AG09309 (cell line): ENCODE results near the gene PC.

Experiments
- DNase-seq: peaks from one replicate; pipeline ENCODE4 v3.0.0-alpha.2; 2010; ENCODE audit warnings: low read depth
- H3K4me3 ChIP-seq: 2 replicates; pipeline ENCODE4 v1.5.1; 2011; ENCODE audit warnings: mild to moderate bottlenecking, low read depth, low read length, moderate library complexity; ENCODE audit not compliant: control insufficient read depth
- CTCF ChIP-seq: IDR thresholded peaks from 2 replicates; pipeline ENCODE4 v1.5.1; 2011; ENCODE audit warnings: mild to moderate bottlenecking, low read depth, low read length, inconsistent platforms; ENCODE audit not compliant: insufficient read depth, control insufficient read depth; ENCODE audit errors: missing control alignments

The PC gene

DNA sequence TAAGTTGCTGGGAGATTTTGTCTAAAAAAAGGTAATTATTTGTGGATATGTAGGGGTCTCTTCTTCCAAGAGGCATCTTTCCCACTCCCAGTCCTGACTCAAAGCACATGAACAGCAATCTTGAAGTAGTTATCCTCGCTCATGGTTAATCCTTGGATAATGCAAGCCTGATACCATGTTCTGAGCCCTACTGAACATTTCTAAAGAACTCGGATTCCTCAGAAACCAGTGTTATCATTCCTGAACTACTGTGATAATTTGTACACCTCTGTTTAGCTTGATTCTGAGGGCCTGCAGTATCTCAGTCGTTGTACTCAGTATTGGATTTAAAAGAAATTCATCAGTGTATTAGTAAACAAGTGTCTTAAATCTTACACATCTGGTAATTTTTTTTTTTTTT lies 137.3 kb downstream of the PC start:
- DNase-seq = no peak
- TF ChIP-seq CTCF = no peak
- H3K4me3 ChIP-seq = no peak overlapping the region

DNA sequence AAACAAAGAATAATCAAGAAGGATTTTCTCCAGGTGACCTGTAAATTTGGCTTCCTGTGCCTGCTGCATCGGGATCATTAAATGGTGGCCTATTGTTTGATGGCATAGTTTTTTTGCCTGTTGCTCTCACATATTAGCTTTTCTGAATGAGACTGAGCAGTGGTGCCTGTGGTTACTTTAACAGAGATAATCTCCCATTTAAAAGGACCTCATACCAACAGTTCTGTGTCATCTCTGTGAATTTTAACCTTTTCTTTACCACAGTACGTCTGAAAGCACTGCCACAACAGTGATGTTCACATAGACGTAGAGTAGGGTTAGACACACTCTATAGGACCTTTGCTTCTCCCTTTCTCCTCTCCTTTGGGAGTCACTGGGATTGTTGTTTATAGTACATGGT lies 137.8 kb downstream of the PC start:
- DNase-seq = no peak
- no peak for TF ChIP-seq CTCF
- no peak overlapping the region for H3K4me3 ChIP-seq

GRCh38 chr11:66818231-66818955 lies 139.8 kb downstream of the PC start:
- H3K4me3 ChIP-seq = no peak overlapping the region
- no peak for DNase-seq
- no peak for TF ChIP-seq CTCF

GRCh38 chr11:66815646-66816045 lies 142.5 kb downstream of the PC start:
- no peak for TF ChIP-seq CTCF
- no peak for DNase-seq
- no peak overlapping the region for H3K4me3 ChIP-seq

DNA sequence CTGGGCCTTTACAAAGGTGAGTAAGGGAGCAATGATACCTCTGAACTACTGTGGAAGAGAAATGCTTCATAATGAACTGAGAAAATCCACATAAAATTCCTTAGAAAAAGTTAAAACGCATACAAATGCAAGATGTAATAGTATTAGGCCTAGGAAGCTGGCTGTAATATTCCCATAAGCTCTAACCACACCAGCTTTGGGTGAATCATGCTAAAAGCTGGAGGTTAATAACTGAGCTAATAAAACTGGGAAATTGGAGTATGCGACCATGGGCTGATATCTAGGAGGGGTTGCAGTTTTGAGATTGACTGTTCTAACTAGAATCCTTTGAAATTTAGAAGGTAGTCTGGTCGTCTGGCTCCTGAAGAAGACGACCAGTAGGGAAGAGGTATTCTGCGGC lies 143.5 kb downstream of the PC start:
- H3K4me3 ChIP-seq = no peak overlapping the region
- no peak for DNase-seq
- no peak for TF ChIP-seq CTCF

DNA sequence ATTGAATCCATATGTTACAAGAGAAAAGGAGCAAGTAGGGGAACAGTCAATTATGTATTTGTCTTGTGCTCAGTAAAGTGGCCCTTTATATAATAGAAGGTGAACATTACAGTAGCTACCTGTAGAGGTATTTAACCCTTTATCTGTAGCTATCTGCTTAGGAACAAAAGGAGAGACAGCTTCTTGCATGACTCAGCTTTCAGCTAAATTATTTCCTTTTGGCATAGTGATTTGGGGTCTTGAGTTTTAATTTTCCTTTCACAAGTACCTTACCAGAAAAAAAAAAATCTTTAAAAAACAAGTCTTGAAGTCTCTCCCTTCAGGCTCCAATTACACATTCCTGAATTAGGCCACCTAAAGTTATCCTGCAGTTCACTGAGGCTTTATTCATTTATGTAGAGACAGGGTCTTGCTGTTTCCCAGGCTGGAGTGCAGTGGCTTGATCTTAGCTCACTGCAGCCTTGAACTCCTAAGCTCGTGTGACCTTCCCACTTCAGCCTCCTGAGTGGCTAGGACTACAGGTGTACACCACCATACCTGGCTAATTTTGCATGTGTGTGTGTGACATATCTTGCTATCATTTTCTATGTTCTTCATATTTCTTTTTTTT lies 147.5 kb downstream of the PC start:
- no peak overlapping the region for H3K4me3 ChIP-seq
- no peak for DNase-seq
- no peak for TF ChIP-seq CTCF
